Osteoblast (primary cell): Measurements from ENCODE around the gene GCNT2. TPM values are rescaled to one million over a fixed set of nuclear protein-coding genes. Genes with fewer than 3 reads are reported as not detected.

Source experiments
- DNase-seq: peaks from one replicate; pipeline ENCODE4 v3.0.0; 2011; ENCODE audit warnings: low spot score, mixed read lengths; ENCODE audit not compliant: insufficient read length; ENCODE audit errors: missing footprints
- H2AFZ ChIP-seq: 2 replicates; pipeline ENCODE4 v1.6.0; 2011; ENCODE audit warnings: mild to moderate bottlenecking, low read length
- H3K27ac ChIP-seq: 2 replicates; pipeline ENCODE4 v1.5.1; 2011; ENCODE audit warnings: mild to moderate bottlenecking, low read depth, low read length, moderate library complexity
- H3K27me3 ChIP-seq: 2 replicates; pipeline ENCODE4 v1.6.0; 2012; ENCODE audit warnings: mild to moderate bottlenecking, control low read depth, inconsistent platforms, low read length, moderate library complexity; ENCODE audit not compliant: insufficient read depth
- H3K36me3 ChIP-seq: 2 replicates; pipeline ENCODE4 v1.5.1; 2011; ENCODE audit warnings: mild to moderate bottlenecking, low read length, control low read depth, moderate library complexity; ENCODE audit not compliant: insufficient read depth
- H3K4me1 ChIP-seq: 2 replicates; pipeline ENCODE4 v1.5.1; 2011; ENCODE audit warnings: mild to moderate bottlenecking, low read length, control low read depth, moderate library complexity; ENCODE audit not compliant: insufficient read depth
- H3K4me2 ChIP-seq: 2 replicates; pipeline ENCODE4 v1.6.0; 2011; ENCODE audit warnings: mild to moderate bottlenecking, low read length; ENCODE audit not compliant: insufficient read depth
- H3K4me3 ChIP-seq: fragments of 200-600 bp; sonication (generic); 3 replicates; pipeline ENCODE4 v1.5.1; 2012; ENCODE audit warnings: mild to moderate bottlenecking, low read length, inconsistent platforms; ENCODE audit not compliant: insufficient read depth
- H3K79me2 ChIP-seq: 2 replicates; pipeline ENCODE4 v1.6.0; 2012; ENCODE audit warnings: mild to moderate bottlenecking, low read length, control low read depth, inconsistent platforms; ENCODE audit not compliant: insufficient read depth
- H3K9me3 ChIP-seq: 2 replicates; pipeline ENCODE4 v1.5.1; 2011; ENCODE audit warnings: low read depth, low read length, control low read depth
- H4K20me1 ChIP-seq: 2 replicates; pipeline ENCODE4 v1.6.0; 2012; ENCODE audit warnings: mild to moderate bottlenecking, low read length, control low read depth; ENCODE audit not compliant: insufficient read depth
- CTCF ChIP-seq: IDR thresholded peaks from 2 replicates; pipeline ENCODE4 v1.5.1; 2011; ENCODE audit warnings: mild to moderate bottlenecking, low read depth, low read length, moderate library complexity; ENCODE audit errors: extremely low read depth
- small RNA-seq: library from RNA; depleted of rRNA; stranded (forward); fragments of <200 nt; gene quantifications from one replicate; pipeline ENCODE3, GENCODE V24; 2012
- total RNA-seq: library from RNA; depleted of rRNA; stranded (reverse); fragments of >200 nt; gene quantifications from 2 replicates; pipeline ENCODE4 v1.2.3, GENCODE V29; 2012

Gene GCNT2
- total RNA-seq, 1 donor, result 0.72 TPM

- Histone ChIP-seq H3K4me1 (no peaks in the 10 kb centered on the region), H2AFZ (no peak overlapping the region), H3K9me3 (no peaks in the 10 kb centered on the region), H3K79me2 (no peaks in the 10 kb centered on the region), H3K27ac (no peak overlapping the region), H4K20me1 (no peaks in the 10 kb centered on the region), H3K4me3 (no peak overlapping the region), H3K27me3 (no peaks in the 10 kb centered on the region), H3K36me3 (no peaks in the 10 kb centered on the region), H3K4me2 (no peak overlapping the region)
- TF ChIP-seq CTCF, result no peak
- DNase-seq, result no peak
Observed at GRCh38 chr6:10676403-10676802, 155.3 kb downstream of the GCNT2 start.

- no peaks in the 10 kb centered on the region for H3K79me2 ChIP-seq
- no peak overlapping the region for H3K4me3 ChIP-seq
- no peaks in the 10 kb centered on the region for H3K9me3 ChIP-seq
- H3K36me3 ChIP-seq, result no peaks in the 10 kb centered on the region
- DNase-seq, result no peak
- H4K20me1 ChIP-seq, result no peaks in the 10 kb centered on the region
- H3K27me3 ChIP-seq, result no peaks in the 10 kb centered on the region
- TF ChIP-seq CTCF, result no peak
- no peaks in the 10 kb centered on the region for H3K4me1 ChIP-seq
- H2AFZ ChIP-seq, result no peak overlapping the region
- no peak overlapping the region for H3K27ac ChIP-seq
- H3K4me2 ChIP-seq, result no peak overlapping the region
Observed at GRCh38 chr6:10678456-10678855, 157.3 kb downstream of the GCNT2 start.

Small RNA genes within 50 kb of the gene (small RNA-seq; reads per million reads assigned to genes)
- gene RF00019, result not detected

Other genes with a start within 250 kb of the GCNT2 start
- under 0.01 and 0.36 TPM in 2 replicates for gene TFAP2A, start 106.3 kb upstream of the GCNT2 start, total RNA-seq
- not detected in 2 replicates for gene C6orf52, start 173.3 kb downstream of the GCNT2 start, total RNA-seq
- 17.7 and 18.3 TPM in 2 replicates for gene PAK1IP1, start 173.6 kb downstream of the GCNT2 start, total RNA-seq
- 131 and 155 TPM in 2 replicates for gene TMEM14C, start 201.7 kb downstream of the GCNT2 start, total RNA-seq
- 64.1 and 73.1 TPM in 2 replicates for gene TMEM14B, start 226.5 kb downstream of the GCNT2 start, total RNA-seq